GM18502 (cell line): ENCODE results near the gene EIF2S2.
"Not testable (repeated sequence)": the region's sequence is repeated elsewhere in the genome, so short reads cannot be mapped to it uniquely, and the experiment has no call there.

Experiments used
- ATAC-seq: cut with Tn5 transposase; IDR thresholded peaks from one replicate; pipeline ENCODE4 v1.9.1; 2021; ENCODE audit warnings: mild to moderate bottlenecking; ENCODE audit not compliant: unreplicated experiment, poor library complexity

The EIF2S2 gene, protein sequence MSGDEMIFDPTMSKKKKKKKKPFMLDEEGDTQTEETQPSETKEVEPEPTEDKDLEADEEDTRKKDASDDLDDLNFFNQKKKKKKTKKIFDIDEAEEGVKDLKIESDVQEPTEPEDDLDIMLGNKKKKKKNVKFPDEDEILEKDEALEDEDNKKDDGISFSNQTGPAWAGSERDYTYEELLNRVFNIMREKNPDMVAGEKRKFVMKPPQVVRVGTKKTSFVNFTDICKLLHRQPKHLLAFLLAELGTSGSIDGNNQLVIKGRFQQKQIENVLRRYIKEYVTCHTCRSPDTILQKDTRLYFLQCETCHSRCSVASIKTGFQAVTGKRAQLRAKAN

DNA sequence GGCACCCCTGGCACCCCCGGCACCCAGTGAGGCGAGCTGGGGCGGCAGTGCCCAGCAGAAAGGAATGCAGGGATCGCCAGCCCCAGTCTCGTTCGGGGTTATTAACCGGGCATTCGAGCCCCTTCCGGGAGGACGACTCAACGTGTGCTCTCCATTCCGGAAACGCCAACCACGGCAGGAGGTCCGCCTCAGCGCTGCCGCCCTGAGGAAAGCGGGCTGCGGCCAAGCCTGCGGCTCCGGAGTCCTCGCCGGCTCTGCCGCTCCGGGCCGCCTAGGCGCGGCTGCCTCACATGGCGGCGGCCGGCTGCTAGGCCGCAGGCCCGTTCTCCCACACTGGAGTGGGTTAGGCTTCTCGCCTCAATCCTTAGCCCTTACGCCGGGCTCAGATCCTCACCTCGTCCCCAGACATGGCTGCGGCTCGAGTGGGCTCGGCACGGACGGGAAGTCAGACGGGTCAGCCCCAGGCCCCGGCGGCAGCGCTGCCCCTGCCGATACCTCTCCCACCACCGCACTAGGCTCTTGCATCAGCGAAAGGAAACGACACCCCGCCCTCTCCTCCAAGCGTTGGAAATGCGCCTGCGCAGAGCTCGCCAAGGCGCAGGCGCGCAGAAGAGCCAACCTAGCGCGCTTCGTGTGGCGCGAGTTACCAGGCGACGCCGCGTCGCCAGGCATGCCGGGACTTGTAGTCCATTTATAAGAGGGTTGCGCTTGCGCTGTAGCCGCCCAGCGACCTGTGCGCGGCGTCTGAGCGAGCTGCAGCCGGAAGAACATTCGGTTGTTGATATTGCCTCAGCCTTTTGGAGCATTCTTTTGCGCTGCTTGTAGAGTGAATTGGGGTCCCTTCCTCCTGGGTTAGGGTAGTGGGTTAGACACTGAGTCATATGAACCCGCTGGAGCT is at the start of gene EIF2S2:
EIF2S2 (minus strand) TSS at position 542 of the 898 bp plus-strand sequence; CDS start at position 409, 133 bp downstream.
- ATAC-seq: peak; percentile 93

DNA sequence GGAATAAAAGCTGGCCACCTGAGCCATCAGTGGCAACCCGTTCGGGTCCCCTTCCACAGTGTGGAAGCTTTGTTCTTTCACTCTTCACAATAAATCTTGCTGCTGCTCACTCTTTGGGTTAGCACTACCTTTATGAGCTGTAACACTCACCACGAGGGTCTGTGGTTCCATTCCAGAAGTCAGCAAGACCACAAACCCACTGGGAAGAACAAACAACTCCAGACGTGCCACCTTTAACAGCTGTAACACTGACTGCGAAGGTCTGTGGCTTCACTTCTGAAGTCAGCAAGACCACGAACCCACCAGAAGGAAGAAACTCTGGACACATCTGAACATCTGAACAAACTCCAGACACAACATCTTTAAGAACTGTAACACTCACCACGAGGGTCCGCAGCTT is 45.7 kb upstream of the EIF2S2 start:
- not testable (repeated sequence) for ATAC-seq

DNA sequence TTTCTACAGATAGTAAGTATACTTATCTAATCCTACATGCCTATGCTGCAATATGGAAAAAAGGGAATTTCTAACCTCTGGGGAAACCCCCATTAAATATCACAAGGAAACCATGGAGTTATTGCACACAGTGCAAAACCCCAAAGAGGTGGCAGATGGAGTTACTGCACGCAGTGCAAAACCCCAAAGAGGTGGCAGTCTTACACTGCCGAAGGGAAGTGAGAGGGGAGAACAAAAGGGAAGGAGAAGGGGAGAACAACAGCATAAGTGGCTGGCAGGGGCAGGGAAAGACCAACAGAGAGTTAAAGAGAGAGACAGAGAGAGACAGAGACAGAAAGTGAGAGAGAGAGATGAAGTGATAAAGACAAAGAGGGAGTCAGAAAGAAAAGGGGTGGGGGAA is 43.8 kb upstream of the EIF2S2 start:
- ATAC-seq: no peak

DNA sequence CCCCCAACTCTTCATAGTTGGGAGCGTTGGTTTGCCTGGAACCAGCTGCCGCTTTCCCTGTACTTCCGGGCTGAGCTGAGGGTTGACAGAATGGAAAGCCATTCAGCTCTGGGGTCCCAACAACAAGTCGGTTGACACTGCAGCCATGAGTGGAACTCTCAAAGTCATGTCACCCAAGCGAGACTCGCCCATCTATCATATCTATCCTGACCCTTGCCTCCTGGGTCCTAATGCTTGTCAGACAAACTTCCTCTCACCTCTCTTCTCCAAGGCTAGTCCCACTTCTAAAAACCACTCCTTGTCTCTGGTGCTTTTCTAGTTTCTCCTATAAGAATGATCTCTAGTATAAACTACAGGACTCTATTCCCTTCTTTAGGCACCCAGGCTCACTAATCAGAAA is 41.1 kb upstream of the EIF2S2 start:
- ATAC-seq: not testable (repeated sequence)

DNA sequence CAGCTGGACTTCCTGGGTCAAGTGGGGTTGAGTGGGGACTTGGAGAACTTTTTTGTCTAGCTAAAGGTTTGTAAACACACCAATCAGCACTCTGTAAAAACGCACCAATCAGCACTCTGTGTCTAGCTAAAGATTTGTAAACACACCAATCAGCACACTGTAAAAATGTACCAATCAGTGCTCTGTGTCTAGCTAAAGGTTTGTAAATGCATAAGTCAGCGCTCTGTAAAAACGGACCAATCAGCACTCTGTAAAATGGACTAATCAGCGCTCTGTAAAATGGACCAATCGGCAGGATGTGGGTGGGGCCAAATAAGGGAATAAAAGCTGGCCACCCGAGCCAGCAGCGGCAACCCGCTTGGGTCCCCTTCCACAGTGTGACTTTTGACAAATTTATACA is 40.0 kb upstream of the EIF2S2 start:
- ATAC-seq: not testable (repeated sequence)

DNA sequence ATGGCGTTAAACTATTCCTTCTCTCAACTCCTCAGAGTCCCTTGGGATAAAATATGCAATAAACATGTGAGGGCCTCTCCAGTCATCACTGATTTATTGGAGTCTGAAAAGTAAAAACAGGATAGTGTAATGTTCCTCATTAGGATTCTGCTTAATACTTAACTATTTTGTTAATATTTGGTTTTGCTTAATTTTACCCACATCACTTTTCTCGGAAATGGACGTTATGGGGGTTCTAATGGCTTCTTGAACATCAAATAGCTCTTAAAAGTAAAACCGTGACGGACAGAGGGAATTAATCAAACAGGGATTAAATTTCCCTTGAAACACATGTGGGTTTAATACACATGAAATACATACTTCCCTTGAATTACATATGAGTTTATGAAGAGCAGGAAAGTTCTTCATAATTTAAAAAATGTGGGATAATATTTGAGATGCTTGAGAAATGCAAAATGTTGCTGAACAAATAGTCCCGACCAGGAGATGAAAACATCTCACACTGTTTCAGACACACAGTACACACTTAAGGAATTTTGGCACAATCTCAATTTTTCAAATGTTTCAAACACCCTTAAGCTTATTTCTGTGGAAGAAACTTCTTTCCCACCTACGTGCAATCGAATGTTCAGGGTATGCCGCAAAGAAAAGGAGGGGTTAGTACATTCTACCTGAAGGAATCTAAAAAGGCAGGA is 38.4 kb upstream of the EIF2S2 start:
- no peak for ATAC-seq

DNA sequence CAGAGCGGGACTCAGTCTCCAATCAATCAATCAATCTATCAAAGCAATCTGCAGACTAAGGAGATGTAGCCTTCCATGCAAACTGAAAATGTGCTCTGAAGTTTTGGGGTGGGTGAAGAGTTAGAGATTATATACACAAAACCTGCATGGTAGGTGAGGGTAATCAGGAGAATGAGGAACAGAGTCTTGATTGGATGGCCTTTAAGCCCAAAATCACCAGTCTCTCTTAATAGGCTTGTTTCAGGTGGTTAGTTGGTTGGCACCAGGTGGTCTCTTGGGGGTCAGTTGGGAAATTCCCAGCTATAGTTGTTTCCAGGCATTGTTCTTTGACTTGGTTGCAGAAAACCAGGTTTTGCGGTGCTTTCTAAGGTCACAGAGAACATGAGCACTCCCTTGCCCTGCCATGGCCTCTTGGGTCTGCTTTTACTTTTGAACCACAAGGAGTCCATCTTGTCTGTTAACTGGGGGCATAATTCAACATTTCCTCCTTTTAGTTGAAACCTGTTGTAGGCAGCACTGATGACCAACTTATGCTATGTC is 33.3 kb upstream of the EIF2S2 start:
- no peak for ATAC-seq

DNA sequence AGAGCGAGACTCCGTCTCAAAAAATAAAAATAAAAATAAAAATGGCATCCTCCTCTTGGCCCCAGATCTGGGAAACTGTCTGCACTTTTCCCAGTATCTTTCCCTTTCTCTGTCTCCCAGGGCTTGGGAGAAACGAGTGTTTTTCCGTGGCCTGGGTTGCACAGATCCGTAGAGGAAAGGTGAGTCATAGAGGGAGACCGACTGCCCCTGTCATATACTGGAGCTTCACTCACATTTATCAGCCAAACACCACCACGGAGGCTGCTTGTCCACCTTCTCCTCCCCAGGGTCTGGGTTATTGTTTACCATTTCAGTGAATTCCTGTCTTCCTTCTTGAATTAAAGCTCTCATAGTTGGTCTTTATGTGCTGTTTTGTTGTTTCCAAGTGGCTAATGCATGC is 31.9 kb upstream of the EIF2S2 start:
- ATAC-seq: no peak

DNA sequence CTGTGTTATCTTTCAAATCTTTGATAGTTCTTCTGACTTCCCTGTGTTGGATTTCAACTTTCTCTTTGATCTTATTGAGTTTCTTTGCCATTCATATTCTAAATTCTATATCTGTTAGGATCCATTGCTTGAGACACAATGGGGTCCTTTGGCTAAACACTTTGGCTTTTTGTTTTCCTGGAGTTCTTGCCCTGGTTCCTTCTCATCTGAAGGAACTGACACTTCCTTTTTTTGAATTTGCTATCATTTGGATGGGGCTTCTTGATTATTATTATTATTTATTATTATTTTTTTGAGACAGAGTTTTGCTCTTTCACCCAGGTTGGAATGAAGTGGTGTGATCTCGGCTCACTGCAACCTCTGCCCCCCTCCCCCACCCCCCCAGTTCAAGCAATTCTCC is 30.1 kb upstream of the EIF2S2 start:
- no peak for ATAC-seq

DNA sequence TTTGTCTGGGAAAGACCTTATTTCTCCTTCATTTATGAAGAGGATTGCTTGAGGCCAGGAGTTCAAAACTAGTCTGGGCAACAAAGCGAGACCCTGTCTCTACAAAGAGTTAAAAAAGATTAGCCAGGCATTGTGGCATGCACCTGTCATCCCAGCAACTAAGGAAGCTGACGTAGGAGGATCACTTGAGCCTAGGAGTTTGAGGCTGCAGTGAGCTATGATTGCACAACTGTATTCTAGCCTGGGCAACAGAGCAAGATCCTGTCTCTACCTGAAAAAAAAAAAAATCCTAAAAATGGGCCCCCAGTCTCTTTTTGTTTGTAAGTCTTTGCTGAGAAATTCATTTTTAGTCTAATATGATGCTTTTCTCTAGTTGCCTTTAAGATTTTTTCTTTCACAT is 29.2 kb upstream of the EIF2S2 start:
- ATAC-seq: no peak

DNA sequence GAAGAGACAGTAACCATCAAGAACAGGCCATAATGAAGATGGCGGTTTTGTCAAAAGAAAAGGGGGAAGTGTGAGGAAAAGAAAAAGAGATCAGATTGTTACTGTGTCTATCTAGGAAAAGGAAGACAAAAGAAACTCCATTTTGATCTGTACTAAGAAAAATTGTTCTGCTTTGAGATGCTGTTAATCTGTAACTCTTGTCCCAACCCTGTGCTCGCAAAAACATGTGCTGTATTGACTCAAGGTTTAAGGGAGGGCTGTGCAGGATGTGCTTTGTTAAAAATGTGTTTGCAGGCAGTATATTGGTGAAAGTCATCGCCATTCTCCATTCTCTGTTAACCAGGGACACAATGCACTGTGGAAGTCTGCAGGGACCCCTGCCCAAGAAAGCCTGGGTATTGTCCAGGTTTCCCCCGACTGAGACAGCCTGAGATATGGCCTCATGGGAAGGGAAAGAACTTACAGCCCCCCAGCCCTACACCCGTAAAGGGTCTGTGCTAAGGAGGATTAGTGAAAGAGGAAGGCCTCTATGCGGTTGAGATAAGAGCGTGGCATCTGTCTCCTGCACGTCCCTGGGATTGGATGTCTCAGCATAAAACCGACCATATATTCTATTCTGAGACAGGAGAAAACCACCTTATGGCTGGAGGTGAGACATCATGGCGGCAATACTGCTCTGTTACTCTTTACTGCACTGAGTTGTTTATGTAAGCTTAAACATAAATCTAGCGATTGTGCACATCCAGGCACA is 23.7 kb upstream of the EIF2S2 start:
- not testable (repeated sequence) for ATAC-seq

DNA sequence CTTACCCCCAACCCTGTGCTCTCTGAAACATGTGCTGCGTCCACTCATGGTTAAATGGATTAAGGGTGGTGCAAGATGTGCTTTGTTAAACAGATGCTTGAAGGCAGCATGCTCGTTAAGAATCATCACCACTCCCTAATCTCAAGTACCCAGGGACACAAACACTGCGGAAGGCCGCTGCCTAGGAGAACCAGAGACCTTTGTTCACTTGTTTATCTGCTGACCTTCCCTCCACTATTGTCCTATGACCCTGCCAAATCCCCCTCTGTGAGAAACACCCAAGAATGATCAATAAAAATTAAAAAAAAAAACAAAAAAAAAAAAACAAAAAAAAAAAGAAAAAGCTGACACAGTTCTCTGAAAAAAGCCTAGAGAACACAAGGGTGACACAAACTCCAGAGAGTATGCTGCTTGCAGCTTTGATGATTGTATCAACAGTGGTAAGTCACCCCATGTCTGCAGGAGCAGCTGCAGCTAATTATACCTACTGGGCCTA is 21.4 kb upstream of the EIF2S2 start:
- not testable (repeated sequence) for ATAC-seq

DNA sequence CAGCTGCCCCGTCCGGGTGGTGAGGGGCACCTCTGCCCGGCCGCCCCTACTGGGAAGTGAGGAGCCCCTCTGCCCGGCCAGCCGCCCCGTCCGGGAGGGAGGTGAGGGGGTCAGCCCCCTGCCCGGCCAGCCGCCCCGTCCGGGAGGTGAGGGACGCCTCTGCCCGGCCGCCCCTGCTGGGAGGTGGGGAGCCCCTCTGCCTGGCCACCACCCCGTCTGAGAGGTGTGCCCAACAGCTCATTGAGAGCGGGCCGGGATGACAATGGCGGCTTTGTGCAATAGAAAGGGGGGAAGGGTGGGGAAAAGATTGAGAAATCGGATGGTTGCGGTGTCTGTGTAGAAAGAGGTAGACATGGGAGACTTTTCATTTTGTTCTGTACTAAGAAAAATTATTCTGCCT is 20.9 kb upstream of the EIF2S2 start:
- not testable (repeated sequence) for ATAC-seq

DNA sequence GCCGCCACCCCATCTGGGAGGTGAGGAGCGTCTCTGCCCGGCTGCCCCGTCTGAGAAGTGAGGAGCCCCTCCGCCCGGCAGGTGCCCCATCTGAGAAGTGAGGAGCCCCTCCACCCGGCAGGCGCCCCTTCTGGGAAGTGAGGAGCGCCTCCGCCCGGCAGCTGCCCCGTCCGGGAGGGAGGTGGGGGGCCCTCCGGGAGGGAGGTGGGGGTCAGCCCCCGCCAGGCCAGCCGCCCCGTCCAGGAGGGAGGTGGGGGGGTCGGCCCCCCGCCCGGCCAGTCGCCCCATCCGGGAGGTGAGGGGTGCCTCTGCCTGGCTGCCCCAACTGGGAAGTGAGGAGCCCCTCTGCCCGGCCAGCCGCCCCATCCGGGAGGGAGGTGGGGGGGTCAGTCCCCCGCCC is 20.4 kb upstream of the EIF2S2 start:
- not testable (repeated sequence) for ATAC-seq

DNA sequence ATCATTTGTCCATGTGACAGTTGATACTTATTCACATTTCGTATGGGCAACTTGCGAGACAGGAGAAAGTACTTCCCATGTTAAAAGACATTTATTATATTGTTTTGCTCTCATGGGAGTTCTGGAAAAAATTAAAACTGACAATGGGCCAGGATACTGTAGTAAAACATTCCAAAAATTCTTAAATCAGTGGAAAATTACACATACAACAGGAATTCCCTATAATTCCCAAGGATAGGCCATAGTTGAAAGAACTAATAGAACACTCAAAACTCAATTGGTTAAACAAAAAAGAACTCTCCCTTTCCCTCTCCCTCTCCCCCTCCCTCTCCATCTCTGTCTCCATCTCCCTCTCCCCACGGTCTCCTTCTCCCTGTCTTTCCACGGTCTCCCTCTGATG is 19.4 kb upstream of the EIF2S2 start:
- no peak for ATAC-seq

DNA sequence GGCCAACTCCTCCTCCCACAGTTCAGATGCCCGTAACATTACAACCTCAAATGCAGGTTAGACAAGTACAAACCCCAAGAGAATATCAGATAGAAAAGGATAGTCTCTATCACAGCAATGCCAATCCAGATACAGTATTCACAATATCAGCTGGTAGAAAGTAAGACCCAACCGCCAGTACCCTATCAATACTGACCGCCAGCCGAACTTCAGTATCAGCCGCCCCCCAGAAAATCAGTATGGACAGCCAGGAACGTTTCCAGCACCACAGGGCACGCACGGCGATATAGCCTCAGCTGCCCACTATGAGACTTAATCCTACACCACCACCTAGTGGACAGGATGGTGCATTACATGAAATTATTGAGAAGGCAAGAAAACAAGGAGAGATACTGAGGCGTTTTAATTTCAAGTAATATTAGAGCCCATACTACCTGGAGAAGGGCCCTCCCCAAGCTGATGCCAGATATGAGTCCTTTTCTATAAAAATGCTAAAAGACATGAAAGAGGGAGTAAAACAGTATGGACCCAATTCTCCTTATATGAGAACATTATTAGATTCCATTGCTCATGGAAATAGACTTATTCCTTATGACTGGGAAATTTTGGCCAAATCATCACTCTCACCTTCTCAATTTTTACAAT is 17.6 kb upstream of the EIF2S2 start:
- peak; percentile 57 for ATAC-seq

DNA sequence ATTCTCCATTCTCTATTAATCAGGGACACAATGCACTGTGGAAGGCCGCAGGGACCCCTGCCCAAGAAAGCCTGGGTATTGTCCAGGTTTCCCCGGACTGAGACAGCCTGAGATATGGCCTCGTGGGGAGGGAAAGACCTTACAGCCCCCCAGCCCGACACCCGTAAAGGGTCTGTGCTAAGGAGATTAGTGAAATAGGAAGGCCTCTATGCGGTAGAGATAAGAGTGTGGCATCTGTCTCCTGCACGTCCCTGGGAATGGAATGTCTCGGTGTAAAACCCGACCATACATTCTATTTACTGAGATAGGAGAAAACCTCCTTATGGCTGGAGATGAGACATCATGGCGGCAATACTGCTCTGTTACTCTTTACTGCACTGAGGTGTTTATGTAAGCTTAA is 15.7 kb upstream of the EIF2S2 start:
- no peak for ATAC-seq

DNA sequence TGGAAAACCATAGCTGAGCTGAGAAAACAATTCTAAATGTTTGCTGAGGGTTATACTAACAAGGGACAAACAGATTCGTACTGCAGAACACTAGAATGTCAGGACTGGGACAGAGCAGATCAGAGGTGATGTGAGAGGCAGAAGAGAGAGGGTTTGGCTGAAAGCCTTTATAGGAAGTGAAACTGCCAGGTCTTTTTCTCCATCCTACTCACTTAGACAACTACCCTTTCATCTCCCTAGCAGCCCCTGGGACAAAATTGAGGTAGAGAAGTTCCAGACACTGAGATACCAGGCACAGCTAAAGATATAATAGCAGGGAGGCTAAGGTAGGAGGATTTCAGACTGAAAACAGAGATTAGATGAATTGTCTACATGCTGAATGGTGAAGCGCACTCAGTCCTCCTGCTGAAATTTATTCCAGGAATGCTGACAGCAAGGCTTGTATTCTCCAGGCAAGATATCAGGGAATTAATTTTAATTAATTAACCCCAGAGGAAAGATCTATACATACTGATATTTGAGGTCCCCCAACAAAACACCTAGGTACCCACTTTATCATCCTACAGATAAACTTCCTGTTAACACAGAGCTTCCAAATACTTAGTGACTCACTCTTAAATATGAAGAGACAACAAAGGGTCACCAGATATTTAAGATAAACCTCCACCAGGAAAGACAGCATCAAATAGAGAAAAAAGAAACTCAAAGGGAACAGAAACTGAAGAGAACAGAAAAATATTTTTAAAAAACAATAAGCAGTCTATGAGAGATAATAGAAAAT is 12.6 kb upstream of the EIF2S2 start:
- no peak for ATAC-seq
